ENCODE measurements around the gene KIRREL1.

DNA sequence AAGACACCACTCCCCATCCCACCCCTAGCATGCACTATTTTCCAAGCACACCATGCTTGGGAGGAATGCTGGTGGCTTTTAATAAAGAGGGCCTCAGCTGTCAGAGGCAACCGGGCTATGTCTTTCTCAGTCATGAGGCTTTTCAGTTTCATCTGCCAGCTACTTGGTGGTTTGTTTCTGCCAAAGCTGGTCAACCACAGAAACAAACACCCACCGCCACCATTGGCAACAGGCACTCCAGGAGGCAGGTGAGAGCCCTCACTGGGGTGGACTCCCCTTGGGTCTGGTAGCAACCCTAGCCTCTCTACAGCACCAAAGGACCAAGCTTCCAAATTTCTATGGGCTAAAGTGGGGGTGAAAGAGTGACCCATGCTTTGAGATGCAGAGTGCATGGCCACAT is 133.0 kb downstream of the KIRREL1 start:
- TF ChIP-seq CTCF (conservative IDR thresholded peaks at IDR 0.05; ENCODE audit: low read depth, low read length), result no peak
- TF ChIP-seq EZH2 (IDR thresholded peaks at IDR 0.05; ENCODE audit: borderline replicate concordance, low read depth, low read length, poor library complexity, severe bottlenecking), result no peak
